Tibial nerve (tissue), 4 donors: Measurements from ENCODE around the gene PPP2R5B. TPM values are rescaled to one million over a fixed set of nuclear protein-coding genes. Genes with fewer than 3 reads are reported as not detected.

Experiments used
- DNase-seq, 2 donors: peaks; one replicate each; pipeline ENCODE4 v3.0.0-alpha.2; 2019; ENCODE audit warnings: low spot score in 2 of 2
- H3K27ac ChIP-seq, 4 donors: fragments of 200-600 bp; sonication (generic) in 3 of 4; one replicate each; pipeline ENCODE4 v1.5.1; 2017 to 2019; ENCODE audit warnings: mild to moderate bottlenecking in 1 of 4
- H3K27me3 ChIP-seq, 2 donors: fragments of 200-600 bp; sonication (generic) in 1 of 2; one replicate each; pipeline versions ENCODE4 v1.5.1 to v1.6.0; 2017 to 2019
- H3K36me3 ChIP-seq, 3 donors: fragments of 200-600 bp; sonication (generic); one replicate each; pipeline ENCODE4 v1.5.1; 2018 to 2019
- H3K4me1 ChIP-seq, 4 donors: fragments of 200-600 bp; sonication (generic) in 3 of 4; one replicate each; pipeline ENCODE4 v1.5.1; 2017 to 2019
- H3K4me3 ChIP-seq, 4 donors: fragments of 200-600 bp; sonication (generic) in 3 of 4; one replicate each; pipeline ENCODE4 v1.5.1; 2017 to 2019; ENCODE audit warnings: mild to moderate bottlenecking in 1 of 4, moderate library complexity in 1 of 4
- H3K9me3 ChIP-seq, 4 donors: fragments of 200-600 bp; sonication (generic) in 3 of 4; one replicate each; pipeline ENCODE4 v1.5.1; 2017 to 2019
- EP300 ChIP-seq, 2 donors: sonication (generic); formaldehyde crosslinking; IDR thresholded peaks; one replicate each; pipeline ENCODE4 v1.6.1; 2017; ENCODE audit warnings: antibody characterized with exemption in 2 of 2, mild to moderate bottlenecking in 1 of 2
- POLR2A ChIP-seq, 2 donors: fragments of 450-650 bp; IDR thresholded peaks; one replicate each; pipeline ENCODE4 v1.6.1; 2017; ENCODE audit warnings: antibody characterized with exemption in 2 of 2, mild to moderate bottlenecking in 2 of 2, moderate library complexity in 2 of 2
- WGBS, 2 donors: methylation state at CpG; one replicate each; pipeline ENCODE4 v1.1.5; 2018; 5-methylcytosine and 5-hydroxymethylcytosine counted together
- total RNA-seq, 4 donors: library from RNA; depleted of rRNA; stranded (reverse); fragments of >200 nt; gene quantifications; one replicate each; pipeline ENCODE4 v1.1.0, GENCODE V29; 2016
- TF ChIP-seq, protein P1 (sequence below), 5 experiments: fragments of 200-600 bp in 3 of 5; fragments of 450-650 bp in 2 of 5; sonication (generic) in 3 of 5; IDR thresholded peaks; one replicate each; pipeline ENCODE4 v1.5.1; 2016 to 2019; ENCODE audit warnings: antibody characterized with exemption in 5 of 5, mild to moderate bottlenecking in 3 of 5, moderate library complexity in 2 of 5

PPP2R5B gene
- total RNA-seq, 4 donors from 2014 or later: 10.7 to 21.4 (median 20.2) TPM

- H3K9me3 ChIP-seq: no peaks in the 10 kb centered on the region
- H3K27ac ChIP-seq: no peak overlapping the region
- peaks cover under 1 to 81% (median 8%) of the 10 kb centered on the region in 3 donors for H3K36me3 ChIP-seq
- no peak overlapping the region for H3K4me3 ChIP-seq
- DNase-seq: no peak
- no peaks in the 10 kb centered on the region for H3K27me3 ChIP-seq
- 88 to 91% methylated on average over 15 to 16 of the region's 19 CpGs for WGBS, 2 donors
- H3K4me1 ChIP-seq: peaks cover 0 to 11% (median 0%) of the 10 kb centered on the region in 4 donors
- TF ChIP-seq EP300 (IDR thresholded peaks at IDR 0.05) (no peak), POLR2A (IDR thresholded peaks at IDR 0.05) (no peak)
- TF ChIP-seq, protein P1, sequence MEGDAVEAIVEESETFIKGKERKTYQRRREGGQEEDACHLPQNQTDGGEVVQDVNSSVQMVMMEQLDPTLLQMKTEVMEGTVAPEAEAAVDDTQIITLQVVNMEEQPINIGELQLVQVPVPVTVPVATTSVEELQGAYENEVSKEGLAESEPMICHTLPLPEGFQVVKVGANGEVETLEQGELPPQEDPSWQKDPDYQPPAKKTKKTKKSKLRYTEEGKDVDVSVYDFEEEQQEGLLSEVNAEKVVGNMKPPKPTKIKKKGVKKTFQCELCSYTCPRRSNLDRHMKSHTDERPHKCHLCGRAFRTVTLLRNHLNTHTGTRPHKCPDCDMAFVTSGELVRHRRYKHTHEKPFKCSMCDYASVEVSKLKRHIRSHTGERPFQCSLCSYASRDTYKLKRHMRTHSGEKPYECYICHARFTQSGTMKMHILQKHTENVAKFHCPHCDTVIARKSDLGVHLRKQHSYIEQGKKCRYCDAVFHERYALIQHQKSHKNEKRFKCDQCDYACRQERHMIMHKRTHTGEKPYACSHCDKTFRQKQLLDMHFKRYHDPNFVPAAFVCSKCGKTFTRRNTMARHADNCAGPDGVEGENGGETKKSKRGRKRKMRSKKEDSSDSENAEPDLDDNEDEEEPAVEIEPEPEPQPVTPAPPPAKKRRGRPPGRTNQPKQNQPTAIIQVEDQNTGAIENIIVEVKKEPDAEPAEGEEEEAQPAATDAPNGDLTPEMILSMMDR (IDR thresholded peaks at IDR 0.05): no peak
These were observed 27.0 kb upstream of the PPP2R5B start for GRCh38 chr11:64897381-64898075.

DNA sequence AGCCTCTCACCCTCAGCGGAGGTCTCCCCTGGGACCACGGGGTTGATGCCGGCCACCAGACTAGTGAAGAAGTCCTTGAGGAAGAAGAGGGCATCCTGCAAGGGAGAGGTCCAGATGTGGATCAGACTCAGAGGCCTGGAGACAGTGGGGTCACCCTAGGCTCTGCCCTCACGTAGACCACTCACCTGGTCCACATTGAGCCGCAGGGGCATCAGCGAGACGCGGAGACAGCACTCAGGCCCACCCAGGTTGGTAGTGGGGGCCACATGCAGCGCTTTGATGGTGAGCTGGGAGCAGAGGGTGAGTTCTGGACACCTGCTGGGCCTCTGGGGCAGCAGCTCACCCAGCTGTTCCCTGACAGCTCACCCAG, 26.4 kb upstream of the PPP2R5B start:
- Histone ChIP-seq H3K4me1 (peaks cover 0 to 11% (median 0%) of the 10 kb centered on the region in 4 donors), H3K9me3 (no peaks in the 10 kb centered on the region), H3K27ac (no peak overlapping the region), H3K36me3 (peaks cover 2 to 86% (median 13%) of the 10 kb centered on the region in 3 donors), H3K27me3 (no peaks in the 10 kb centered on the region), H3K4me3 (no peak overlapping the region)
- no peak for TF ChIP-seq POLR2A (IDR thresholded peaks at IDR 0.05)
- TF ChIP-seq, protein P1 (IDR thresholded peaks at IDR 0.05): no peak
- no peak for TF ChIP-seq EP300 (IDR thresholded peaks at IDR 0.05)
- WGBS, 2 donors: 88 to 90% methylated on average over 6 to 9 of the region's 9 CpGs
- DNase-seq: no peak

- TF ChIP-seq EP300 (IDR thresholded peaks at IDR 0.05): no peak
- TF ChIP-seq, protein P1 (IDR thresholded peaks at IDR 0.05): no peak
- no peak for TF ChIP-seq POLR2A (IDR thresholded peaks at IDR 0.05)
- Histone ChIP-seq H3K36me3 (peaks cover 2 to 91% (median 16%) of the 10 kb centered on the region in 3 donors), H3K9me3 (no peaks in the 10 kb centered on the region), H3K27ac (no peak overlapping the region), H3K4me1 (peaks cover 0 to 11% (median 0%) of the 10 kb centered on the region in 4 donors), H3K4me3 (no peak overlapping the region), H3K27me3 (no peaks in the 10 kb centered on the region)
- no peak for DNase-seq
- 85 to 94% methylated on average over 16 to 19 of the region's 19 CpGs for WGBS, 2 donors
These were observed 25.9 kb upstream of the PPP2R5B start for GRCh38 chr11:64898541-64898940.

DNA sequence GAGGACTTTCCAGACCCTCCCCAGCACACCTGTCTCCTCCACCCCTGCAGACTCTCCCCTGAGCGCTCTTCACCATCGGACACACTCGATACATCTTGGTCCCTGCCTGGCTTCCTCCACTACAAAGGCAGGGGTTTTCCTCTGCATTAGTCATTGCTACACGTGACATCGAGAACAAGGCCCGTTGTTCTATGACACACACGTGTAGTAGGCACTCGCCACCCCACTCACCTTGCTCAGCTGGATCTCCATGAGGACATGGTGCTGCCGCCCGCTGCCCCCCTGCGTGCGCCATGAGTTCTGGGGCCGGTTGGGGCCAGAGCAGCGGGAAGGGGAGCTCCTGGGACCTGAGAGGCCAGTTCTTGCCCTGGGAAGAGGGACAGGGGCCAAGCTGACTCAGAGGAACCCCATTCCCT, 24.2 kb upstream of the PPP2R5B start:
- Histone ChIP-seq H3K9me3 (no peaks in the 10 kb centered on the region), H3K4me1 (no peaks in the 10 kb centered on the region), H3K4me3 (no peak overlapping the region), H3K27me3 (no peaks in the 10 kb centered on the region), H3K36me3 (peaks cover 2 to 100% (median 20%) of the 10 kb centered on the region in 3 donors), H3K27ac (no peak overlapping the region)
- DNase-seq: no peak
- TF ChIP-seq, protein P1 (IDR thresholded peaks at IDR 0.05): no peak
- TF ChIP-seq EP300 (IDR thresholded peaks at IDR 0.05) (no peak), POLR2A (IDR thresholded peaks at IDR 0.05) (no peak)
- WGBS, 2 donors: 80 to 83% methylated on average over 14 of the region's 14 CpGs

GRCh38 chr11:64900774-64901173, 23.7 kb upstream of the PPP2R5B start:
- 95 to 98% methylated on average over 13 to 17 of the region's 17 CpGs for WGBS, 2 donors

More at GRCh38 chr11:64900774-64901173, 23.7 kb upstream of the PPP2R5B start:
- no peak for DNase-seq
- TF ChIP-seq, protein P1 (IDR thresholded peaks at IDR 0.05): no peak
- TF ChIP-seq POLR2A (IDR thresholded peaks at IDR 0.05): no peak
- no peak for TF ChIP-seq EP300 (IDR thresholded peaks at IDR 0.05)
- H3K4me1 ChIP-seq: no peaks in the 10 kb centered on the region
- H3K27me3 ChIP-seq: no peaks in the 10 kb centered on the region
- H3K9me3 ChIP-seq: no peaks in the 10 kb centered on the region
- no peak overlapping the region for H3K4me3 ChIP-seq
- H3K36me3 ChIP-seq: peaks cover 2 to 100% (median 20%) of the 10 kb centered on the region in 3 donors
- H3K27ac ChIP-seq: no peak overlapping the region
